Naive thymus-derived CD4-positive, alpha-beta T cell (primary cell): ENCODE measurements around the gene GPR26. TPM values are rescaled to one million over a fixed set of nuclear protein-coding genes. Genes with fewer than 3 reads are reported as not detected.

Experiments
- ATAC-seq: fragments of 150-1000 bp; cut with Tn5 transposase; 2 replicates; pipeline ENCODE4 v1.10.0; 2021; ENCODE audit warnings: mild to moderate bottlenecking, moderate library complexity
- CTCF ChIA-PET: fragments of 350-600 bp; sonication (Branson Sonifier 250); formaldehyde crosslinking; loops from one replicate; lab custom pipeline; 2021; ENCODE audit warnings: antibody characterized with exemption; lab: Charles Lee
- POLR2A ChIA-PET: fragments of 350-600 bp; sonication (Branson Sonifier 250); formaldehyde crosslinking; loops from one replicate; lab custom pipeline; 2021; ENCODE audit warnings: antibody characterized with exemption, inconsistent platforms; lab: Charles Lee
- DNase-seq, 9 donors: peaks; one replicate each; pipeline versions ENCODE4 v3.0.0 to v3.0.0-alpha.2; 2020 to 2022; ENCODE audit warnings: mixed read lengths in 1 of 9
- H3K27ac ChIP-seq: one replicate; pipeline ENCODE4 v1.7.0; 2013; ENCODE audit warnings: mild to moderate bottlenecking, low read depth, low read length, moderate library complexity
- H3K27me3 ChIP-seq, 2 donors: one replicate each; pipeline ENCODE4 v1.7.0; 2013; ENCODE audit warnings: low read length in 2 of 2, mild to moderate bottlenecking in 2 of 2, moderate library complexity in 2 of 2; ENCODE audit not compliant: control insufficient read depth in 2 of 2, insufficient read depth in 2 of 2
- H3K36me3 ChIP-seq, 3 experiments: 1 replicate in 2 of 3; 2 replicates in 1 of 3; pipeline ENCODE4 v1.7.0; 2013; ENCODE audit warnings: low read length in 3 of 3, mild to moderate bottlenecking in 3 of 3, moderate library complexity in 1 of 3; ENCODE audit not compliant: insufficient read depth in 3 of 3, control insufficient read depth in 2 of 3
- H3K4me1 ChIP-seq, 2 donors: one replicate each; pipeline ENCODE4 v1.7.0; 2013; ENCODE audit warnings: low read length in 2 of 2, mild to moderate bottlenecking in 2 of 2, moderate library complexity in 1 of 2; ENCODE audit not compliant: control insufficient read depth in 2 of 2, insufficient read depth in 2 of 2
- H3K4me3 ChIP-seq: 2 replicates; pipeline ENCODE4 v1.7.0; 2013; ENCODE audit warnings: mild to moderate bottlenecking, low read length
- H3K9me3 ChIP-seq, 3 experiments: 1 replicate in 2 of 3; 2 replicates in 1 of 3; pipeline ENCODE4 v1.7.0; 2013; ENCODE audit warnings: low read length in 3 of 3; ENCODE audit not compliant: control insufficient read depth in 2 of 3
- H3K27ac Mint-ChIP-seq, 9 donors: one replicate each; pipeline ENCODE4 v1.8.0; 2020 to 2022; ENCODE audit warnings: mixed read lengths in 9 of 9, mild to moderate bottlenecking in 8 of 9, moderate library complexity in 5 of 9, inconsistent platforms in 2 of 9
- H3K27me3 Mint-ChIP-seq, 5 donors: one replicate each; pipeline ENCODE4 v1.8.0; 2021 to 2022; ENCODE audit warnings: mixed read lengths in 5 of 5, mild to moderate bottlenecking in 1 of 5
- H3K36me3 Mint-ChIP-seq, 5 donors: one replicate each; pipeline ENCODE4 v1.8.0; 2020 to 2022; ENCODE audit warnings: mixed read lengths in 5 of 5, mild to moderate bottlenecking in 3 of 5, inconsistent platforms in 1 of 5
- H3K4me1 Mint-ChIP-seq, 7 donors: one replicate each; pipeline ENCODE4 v1.8.0; 2020 to 2022; ENCODE audit warnings: mixed read lengths in 7 of 7, mild to moderate bottlenecking in 3 of 7, inconsistent platforms in 1 of 7
- H3K4me3 Mint-ChIP-seq, 10 donors: one replicate each; pipeline ENCODE4 v1.8.0; 2020 to 2022; ENCODE audit warnings: mild to moderate bottlenecking in 10 of 10, mixed read lengths in 10 of 10, moderate library complexity in 6 of 10, inconsistent platforms in 2 of 10
- H3K9me3 Mint-ChIP-seq, 11 donors: one replicate each; pipeline ENCODE4 v1.8.0; 2020 to 2022; ENCODE audit warnings: mixed read lengths in 11 of 11, mild to moderate bottlenecking in 4 of 11, inconsistent platforms in 1 of 11, moderate library complexity in 1 of 11
- intact Hi-C, 2 donors: fragments of 100-400 bp; cut with micrococcal nuclease; formaldehyde crosslinking; loops; one replicate each; pipeline ENCODE4 v1.15.1; 2023
- polyA plus RNA-seq, 2 donors: library from polyadenylated mRNA; unstranded; fragments of 300-500 nt; fragmentation: Illumina TruSeq; gene quantifications; one replicate each; pipeline ENCODE4 v1.2.3, GENCODE V29; 2021
- total RNA-seq, 6 experiments: library from RNA in 5 of 6; stranded (reverse) in 5 of 6; gene quantifications; 1 replicate in 5 of 6; 2 replicates in 1 of 6; pipeline ENCODE4 v1.2.3 and lab custom pipeline; 2021 to 2026

GPR26 gene
- total and polyA plus RNA-seq, 7 experiments from 2014 or later: not detected

GRCh38 chr10:123665491-123666286 is 466 bp upstream of the GPR26 start:
- peaks cover 0 to 7% (median 0%) of the 10 kb centered on the region in 7 donors for H3K4me1 Mint-ChIP-seq
- DNase-seq: no peak

GRCh38 chr10:123669886-123670285 is 3.7 kb downstream of the GPR26 start:
- ChIA-PET CTCF (no interaction called here), POLR2A (no interaction called here)
- Histone ChIP-seq H3K4me3 (no peak overlapping the region), H3K36me3 (no peaks in the 10 kb centered on the region), H3K9me3 (no peaks in the 10 kb centered on the region), H3K27me3 (no peaks in the 10 kb centered on the region), H3K4me1 (no peaks in the 10 kb centered on the region), H3K27ac (no peak overlapping the region)
- H3K36me3 Mint-ChIP-seq: peaks cover 0 to 5% (median 0%) of the 10 kb centered on the region in 5 donors
- ATAC-seq (no peak), DNase-seq (no peak)
- intact Hi-C loops: no loop called here
- H3K27ac Mint-ChIP-seq: no peak overlapping the region
- H3K4me3 Mint-ChIP-seq: no peak overlapping the region
- H3K9me3 Mint-ChIP-seq: peaks cover 0 to 2% (median 0%) of the 10 kb centered on the region in 11 donors
- peaks cover 0 to 7% (median 0%) of the 10 kb centered on the region in 7 donors for H3K4me1 Mint-ChIP-seq
- peaks cover 8 to 57% (median 12%) of the 10 kb centered on the region in 5 donors for H3K27me3 Mint-ChIP-seq

More at GRCh38 chr10:123665491-123666286, 466 bp upstream of the GPR26 start:
- no peak overlapping the region for H3K27ac Mint-ChIP-seq
- intact Hi-C loops: no loop called here
- peaks cover 12 to 65% (median 26%) of the 10 kb centered on the region in 5 donors for H3K27me3 Mint-ChIP-seq
- POLR2A ChIA-PET: no interaction called here
- Histone ChIP-seq H3K27me3 (no peaks in the 10 kb centered on the region), H3K27ac (no peak overlapping the region), H3K4me1 (no peaks in the 10 kb centered on the region), H3K9me3 (peaks cover 0 to 5% (median 0%) of the 10 kb centered on the region in 3 experiments), H3K4me3 (no peak overlapping the region), H3K36me3 (no peaks in the 10 kb centered on the region)
- CTCF ChIA-PET: no interaction called here
- no peak for ATAC-seq
- H3K4me3 Mint-ChIP-seq: no peak overlapping the region
- H3K36me3 Mint-ChIP-seq: peaks cover 0 to 5% (median 0%) of the 10 kb centered on the region in 5 donors
- peaks cover 0 to 20% (median 4%) of the 10 kb centered on the region in 11 donors for H3K9me3 Mint-ChIP-seq

- DNase-seq (no peak), ATAC-seq (no peak)
- no peak overlapping the region for H3K27ac Mint-ChIP-seq
- no peaks in the 10 kb centered on the region for H3K36me3 Mint-ChIP-seq
- Histone ChIP-seq H3K27me3 (no peaks in the 10 kb centered on the region), H3K36me3 (no peaks in the 10 kb centered on the region), H3K27ac (no peak overlapping the region), H3K4me1 (no peaks in the 10 kb centered on the region), H3K4me3 (no peak overlapping the region), H3K9me3 (no peaks in the 10 kb centered on the region)
- intact Hi-C loops: no loop called here
- no peaks in the 10 kb centered on the region for H3K4me1 Mint-ChIP-seq
- H3K9me3 Mint-ChIP-seq: no peaks in the 10 kb centered on the region
- H3K4me3 Mint-ChIP-seq: no peak overlapping the region
- POLR2A ChIA-PET: no interaction called here
- H3K27me3 Mint-ChIP-seq: peaks cover 0 to 54% (median 0%) of the 10 kb centered on the region in 5 donors
- CTCF ChIA-PET: no interaction called here
These were observed 7.0 kb downstream of the GPR26 start for GRCh38 chr10:123673198-123673597.

- POLR2A ChIA-PET: no interaction called here
- intact Hi-C loops: no loop called here
- Histone ChIP-seq H3K27ac (no peak overlapping the region), H3K27me3 (no peaks in the 10 kb centered on the region), H3K36me3 (no peaks in the 10 kb centered on the region), H3K4me1 (no peaks in the 10 kb centered on the region), H3K9me3 (no peaks in the 10 kb centered on the region), H3K4me3 (no peak overlapping the region)
- Mint-ChIP-seq H3K27me3 (peaks cover 0 to 41% (median 0%) of the 10 kb centered on the region in 5 donors), H3K36me3 (no peaks in the 10 kb centered on the region), H3K4me3 (no peak overlapping the region), H3K4me1 (no peaks in the 10 kb centered on the region), H3K9me3 (no peaks in the 10 kb centered on the region), H3K27ac (no peak overlapping the region)
- ATAC-seq (no peak), DNase-seq (no peak)
- CTCF ChIA-PET: no interaction called here
These were observed 8.6 kb downstream of the GPR26 start for GRCh38 chr10:123674741-123675140.

GRCh38 chr10:123675811-123676210 is 9.7 kb downstream of the GPR26 start:
- Histone ChIP-seq H3K4me1 (no peaks in the 10 kb centered on the region), H3K4me3 (no peak overlapping the region), H3K27ac (no peak overlapping the region), H3K27me3 (no peaks in the 10 kb centered on the region), H3K9me3 (no peaks in the 10 kb centered on the region), H3K36me3 (no peaks in the 10 kb centered on the region)
- CTCF ChIA-PET: no interaction called here
- no peak for DNase-seq
- H3K27ac Mint-ChIP-seq: no peak overlapping the region
- no peaks in the 10 kb centered on the region for H3K9me3 Mint-ChIP-seq
- no peak for ATAC-seq
- H3K4me1 Mint-ChIP-seq: no peaks in the 10 kb centered on the region
- no peak overlapping the region for H3K4me3 Mint-ChIP-seq
- peaks cover 0 to 33% (median 0%) of the 10 kb centered on the region in 5 donors for H3K27me3 Mint-ChIP-seq
- intact Hi-C loops: no loop called here
- POLR2A ChIA-PET: no interaction called here
- no peaks in the 10 kb centered on the region for H3K36me3 Mint-ChIP-seq

GRCh38 chr10:123677556-123677955 is 11.4 kb downstream of the GPR26 start:
- intact Hi-C loops: no loop called here
- H3K27ac ChIP-seq: no peak overlapping the region
- H3K9me3 ChIP-seq: no peaks in the 10 kb centered on the region
- ATAC-seq (no peak), DNase-seq (no peak)
- H3K4me1 ChIP-seq: no peaks in the 10 kb centered on the region
- ChIA-PET POLR2A (no interaction called here), CTCF (no interaction called here)
- H3K4me3 ChIP-seq: no peak overlapping the region
- peaks cover 0 to 27% (median 0%) of the 10 kb centered on the region in 5 donors for H3K27me3 Mint-ChIP-seq
- H3K9me3 Mint-ChIP-seq: no peaks in the 10 kb centered on the region
- no peaks in the 10 kb centered on the region for H3K4me1 Mint-ChIP-seq
- no peaks in the 10 kb centered on the region for H3K36me3 Mint-ChIP-seq
- H3K36me3 ChIP-seq: no peaks in the 10 kb centered on the region
- no peaks in the 10 kb centered on the region for H3K27me3 ChIP-seq
- no peak overlapping the region for H3K4me3 Mint-ChIP-seq
- no peak overlapping the region for H3K27ac Mint-ChIP-seq

GRCh38 chr10:123678376-123678775 is 12.2 kb downstream of the GPR26 start:
- DNase-seq (no peak), ATAC-seq (no peak)
- no peaks in the 10 kb centered on the region for H3K9me3 ChIP-seq
- Mint-ChIP-seq H3K27me3 (peaks cover 0 to 27% (median 5%) of the 10 kb centered on the region in 5 donors), H3K9me3 (no peaks in the 10 kb centered on the region), H3K27ac (no peak overlapping the region), H3K36me3 (no peaks in the 10 kb centered on the region), H3K4me3 (no peak overlapping the region), H3K4me1 (no peaks in the 10 kb centered on the region)
- no peak overlapping the region for H3K4me3 ChIP-seq
- no peaks in the 10 kb centered on the region for H3K4me1 ChIP-seq
- intact Hi-C loops: no loop called here
- H3K27me3 ChIP-seq: no peaks in the 10 kb centered on the region
- CTCF ChIA-PET: no interaction called here
- POLR2A ChIA-PET: no interaction called here
- H3K36me3 ChIP-seq: no peaks in the 10 kb centered on the region
- no peak overlapping the region for H3K27ac ChIP-seq
